CD4-positive, alpha-beta T cell (primary cell): Measurements from ENCODE around the gene TMEM45B. TPM values are rescaled to one million over a fixed set of nuclear protein-coding genes. Genes with fewer than 3 reads are reported as not detected.

Experiments used
- ATAC-seq: fragments of 200-7000 bp; cut with Tn5 transposase; one replicate; pipeline ENCODE4 v1.10.0; 2022; ENCODE audit warnings: mild to moderate bottlenecking; ENCODE audit not compliant: poor library complexity
- CTCF ChIA-PET: fragments of 350-600 bp; sonication (Branson Sonifier 250); formaldehyde crosslinking; loops from one replicate; lab custom pipeline; 2021; ENCODE audit warnings: antibody characterized with exemption, inconsistent platforms; lab: Charles Lee
- POLR2A ChIA-PET: fragments of 350-600 bp; sonication (Branson Sonifier 250); formaldehyde crosslinking; loops from one replicate; lab custom pipeline; 2021; ENCODE audit warnings: antibody characterized with exemption, inconsistent platforms; lab: Charles Lee
- DNase-seq, 14 experiments: peaks; one replicate each; pipeline ENCODE4 v3.0.0-alpha.2; 2013 to 2020; ENCODE audit warnings: mixed read lengths in 2 of 14
- H3K27ac ChIP-seq, 2 donors: one replicate each; pipeline versions ENCODE4 v1.5.1 to v1.7.0; 2013; ENCODE audit warnings: low read length in 2 of 2, low read depth in 1 of 2, mild to moderate bottlenecking in 1 of 2
- H3K27me3 ChIP-seq, 2 experiments: 1 replicate in 1 of 2; 2 replicates in 1 of 2; pipeline versions ENCODE4 v1.6.1 to v1.7.0; 2013; ENCODE audit warnings: low read length in 2 of 2, control low read depth in 1 of 2, mild to moderate bottlenecking in 1 of 2, moderate library complexity in 1 of 2; ENCODE audit not compliant: insufficient read depth in 2 of 2, control insufficient read depth in 1 of 2
- H3K36me3 ChIP-seq: one replicate; pipeline ENCODE4 v1.6.1; 2013; ENCODE audit warnings: low read length, control low read depth; ENCODE audit not compliant: insufficient read depth
- H3K4me1 ChIP-seq: one replicate; pipeline ENCODE4 v1.6.1; 2013; ENCODE audit warnings: low read length, control low read depth; ENCODE audit not compliant: insufficient read depth
- H3K4me3 ChIP-seq: one replicate; pipeline ENCODE4 v1.5.1; 2013; ENCODE audit warnings: mild to moderate bottlenecking, low read length, moderate library complexity
- H3K9me3 ChIP-seq, 2 experiments: 1 replicate in 1 of 2; 2 replicates in 1 of 2; pipeline versions ENCODE4 v1.6.1 to v1.7.0; 2013; ENCODE audit warnings: low read length in 2 of 2, mild to moderate bottlenecking in 2 of 2, control low read depth in 1 of 2, moderate library complexity in 1 of 2; ENCODE audit not compliant: control insufficient read depth in 1 of 2, insufficient read depth in 1 of 2
- H3K27ac Mint-ChIP-seq: one replicate; pipeline ENCODE4 v1.8.0; 2020; ENCODE audit warnings: mixed read lengths
- H3K27me3 Mint-ChIP-seq: one replicate; pipeline ENCODE4 v1.8.0; 2021; ENCODE audit warnings: mixed read lengths
- H3K36me3 Mint-ChIP-seq: one replicate; pipeline ENCODE4 v1.8.0; 2021; ENCODE audit warnings: low read depth, mixed read lengths
- H3K4me1 Mint-ChIP-seq: one replicate; pipeline ENCODE4 v1.8.0; 2021; ENCODE audit warnings: low read depth, mixed read lengths
- H3K4me3 Mint-ChIP-seq: one replicate; pipeline ENCODE4 v1.8.0; 2020; ENCODE audit warnings: mild to moderate bottlenecking, mixed read lengths
- H3K9me3 Mint-ChIP-seq: one replicate; pipeline ENCODE4 v1.8.0; 2020; ENCODE audit warnings: mixed read lengths
- intact Hi-C, 2 experiments: fragments of 100-400 bp; cut with DNase I in 1 of 2; cut with micrococcal nuclease in 1 of 2; formaldehyde crosslinking; loops; one replicate each; pipeline versions ENCODE4 v1.15.1 to v1.9.0; 2023 to 2025; cut with DNase I, micrococcal nuclease
- total RNA-seq, 174 experiments: library from RNA in 2 of 174; stranded (reverse) in 2 of 174; gene quantifications; one replicate each; pipeline ENCODE4 v1.2.3 and lab custom pipeline; 2021 to 2026
- TF ChIP-seq, protein P1 (sequence below): fragments of 200-600 bp; IDR thresholded peaks from one replicate; pipeline ENCODE4 v1.8.0; 2022; ENCODE audit warnings: antibody characterized with exemption, mild to moderate bottlenecking

Gene TMEM45B
- total RNA-seq, 2 experiments from 2014 or later, result 1.7 to 1.9 TPM

DNA sequence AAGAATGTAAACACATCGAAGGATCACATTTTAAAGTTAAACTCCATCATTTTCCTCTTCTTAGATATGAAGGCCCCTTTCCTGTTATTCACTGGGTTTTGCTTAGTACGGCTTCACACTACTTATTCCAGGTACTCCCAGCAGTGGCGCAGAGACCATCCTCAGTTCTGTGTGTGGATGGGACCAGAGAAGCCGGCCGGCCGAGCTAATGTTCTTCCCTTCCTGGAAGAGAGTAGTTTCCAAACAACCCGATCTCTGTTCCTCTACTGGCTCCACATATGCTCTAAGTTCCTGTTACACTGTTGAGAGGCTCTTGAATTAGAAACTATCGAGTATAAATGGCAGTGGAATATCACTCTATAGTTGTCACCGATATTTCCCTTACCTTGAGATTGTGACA, 80.4 kb downstream of the TMEM45B start:
- peak overlapping the region; percentile 92 for H3K27ac Mint-ChIP-seq
- H3K9me3 ChIP-seq, result no peaks in the 10 kb centered on the region
- H3K36me3 Mint-ChIP-seq, result peaks cover 53% of the 10 kb centered on the region
- ChIA-PET POLR2A (interaction anchor here (0.8 to 2.5 kb wide), 7 partner anchors 34 to 145 kb away, joined by 3 to 27 read pairs (median 8); partner anchors contain the start of genes PRDM10 and TMEM45B), CTCF (interaction anchor here (2.2 kb wide), 1 partner anchor 14 kb away, joined by 5 read pairs; no protein-coding TSS in a partner anchor)
- H3K27me3 ChIP-seq, result no peaks in the 10 kb centered on the region
- H3K4me1 Mint-ChIP-seq, result peaks cover 49% of the 10 kb centered on the region
- no peak for ATAC-seq
- peak overlapping the region; percentile 15 to 43 for H3K27ac ChIP-seq
- no peaks in the 10 kb centered on the region for H3K9me3 Mint-ChIP-seq
- H3K36me3 ChIP-seq, result peaks cover 20% of the 10 kb centered on the region
- H3K4me3 Mint-ChIP-seq, result peak overlapping the region; percentile 92
- H3K4me1 ChIP-seq, result peaks cover 20% of the 10 kb centered on the region
- peak in 1 of 14 experiments; percentile 11 for DNase-seq
- H3K4me3 ChIP-seq, result peak overlapping the region; percentile 91
- H3K27me3 Mint-ChIP-seq, result no peaks in the 10 kb centered on the region
- intact Hi-C loops, result loop anchor here (5.0 to 10.0 kb wide), 6 partner anchors 81 to 1019 kb away; partner anchors contain the start of genes SNX19 (in 1 of the 2), TMEM45B (in 1 of the 2) and ZBTB44 (in 1 of the 2)
- TF ChIP-seq, protein P1, sequence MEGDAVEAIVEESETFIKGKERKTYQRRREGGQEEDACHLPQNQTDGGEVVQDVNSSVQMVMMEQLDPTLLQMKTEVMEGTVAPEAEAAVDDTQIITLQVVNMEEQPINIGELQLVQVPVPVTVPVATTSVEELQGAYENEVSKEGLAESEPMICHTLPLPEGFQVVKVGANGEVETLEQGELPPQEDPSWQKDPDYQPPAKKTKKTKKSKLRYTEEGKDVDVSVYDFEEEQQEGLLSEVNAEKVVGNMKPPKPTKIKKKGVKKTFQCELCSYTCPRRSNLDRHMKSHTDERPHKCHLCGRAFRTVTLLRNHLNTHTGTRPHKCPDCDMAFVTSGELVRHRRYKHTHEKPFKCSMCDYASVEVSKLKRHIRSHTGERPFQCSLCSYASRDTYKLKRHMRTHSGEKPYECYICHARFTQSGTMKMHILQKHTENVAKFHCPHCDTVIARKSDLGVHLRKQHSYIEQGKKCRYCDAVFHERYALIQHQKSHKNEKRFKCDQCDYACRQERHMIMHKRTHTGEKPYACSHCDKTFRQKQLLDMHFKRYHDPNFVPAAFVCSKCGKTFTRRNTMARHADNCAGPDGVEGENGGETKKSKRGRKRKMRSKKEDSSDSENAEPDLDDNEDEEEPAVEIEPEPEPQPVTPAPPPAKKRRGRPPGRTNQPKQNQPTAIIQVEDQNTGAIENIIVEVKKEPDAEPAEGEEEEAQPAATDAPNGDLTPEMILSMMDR, result no peak

GRCh38 chr11:129905402-129905801, 89.8 kb downstream of the TMEM45B start:
- Mint-ChIP-seq H3K27ac (no peak overlapping the region), H3K36me3 (peaks cover 74% of the 10 kb centered on the region), H3K4me3 (no peak overlapping the region), H3K4me1 (no peaks in the 10 kb centered on the region), H3K27me3 (no peaks in the 10 kb centered on the region), H3K9me3 (no peaks in the 10 kb centered on the region)
- intact Hi-C loops, result no loop called here
- H3K4me3 ChIP-seq, result no peak overlapping the region
- no peaks in the 10 kb centered on the region for H3K4me1 ChIP-seq
- ATAC-seq (no peak), DNase-seq (no peak)
- no peak overlapping the region for H3K27ac ChIP-seq
- H3K36me3 ChIP-seq, result peaks cover 37% of the 10 kb centered on the region
- no peaks in the 10 kb centered on the region for H3K9me3 ChIP-seq
- ChIA-PET POLR2A (no interaction called here), CTCF (no interaction called here)
- H3K27me3 ChIP-seq, result no peaks in the 10 kb centered on the region
- TF ChIP-seq, protein P1, result no peak

Other genes starting within 250 kb of the TMEM45B start
- gene NFRKB, start 79.7 kb downstream of the TMEM45B start, total RNA-seq, result 10 to 100 TPM; 61.7 to 64.5 TPM
- gene PRDM10, start 187.0 kb downstream of the TMEM45B start, total RNA-seq, result 1 to 10 TPM; 8.2 to 9.6 TPM